Measurements from ENCODE around the gene ST6GAL1.

DNA sequence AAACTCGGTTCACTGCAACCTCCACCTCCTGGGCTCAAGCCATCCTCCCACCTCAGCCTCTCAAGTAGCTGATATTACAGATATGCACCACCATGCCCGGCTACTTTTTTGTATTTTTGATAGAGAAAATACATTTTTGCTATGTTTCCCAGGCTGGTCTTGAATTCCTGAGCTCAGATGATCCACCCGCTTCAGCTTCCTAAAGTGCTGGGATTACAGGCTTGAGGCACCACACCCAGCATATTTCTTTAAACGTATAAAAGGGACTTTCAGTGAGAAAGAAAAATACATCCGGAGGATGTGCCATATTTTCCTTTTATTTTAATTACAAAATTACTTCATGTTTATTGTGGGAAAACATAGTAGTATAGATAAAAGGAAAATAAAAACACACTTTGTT is 153.8 kb downstream of the ST6GAL1 start:
- no peak for TF ChIP-seq EZH2 (IDR thresholded peaks at IDR 0.05; ENCODE audit: borderline replicate concordance, low read depth, low read length, poor library complexity, severe bottlenecking)
- TF ChIP-seq, protein P1, sequence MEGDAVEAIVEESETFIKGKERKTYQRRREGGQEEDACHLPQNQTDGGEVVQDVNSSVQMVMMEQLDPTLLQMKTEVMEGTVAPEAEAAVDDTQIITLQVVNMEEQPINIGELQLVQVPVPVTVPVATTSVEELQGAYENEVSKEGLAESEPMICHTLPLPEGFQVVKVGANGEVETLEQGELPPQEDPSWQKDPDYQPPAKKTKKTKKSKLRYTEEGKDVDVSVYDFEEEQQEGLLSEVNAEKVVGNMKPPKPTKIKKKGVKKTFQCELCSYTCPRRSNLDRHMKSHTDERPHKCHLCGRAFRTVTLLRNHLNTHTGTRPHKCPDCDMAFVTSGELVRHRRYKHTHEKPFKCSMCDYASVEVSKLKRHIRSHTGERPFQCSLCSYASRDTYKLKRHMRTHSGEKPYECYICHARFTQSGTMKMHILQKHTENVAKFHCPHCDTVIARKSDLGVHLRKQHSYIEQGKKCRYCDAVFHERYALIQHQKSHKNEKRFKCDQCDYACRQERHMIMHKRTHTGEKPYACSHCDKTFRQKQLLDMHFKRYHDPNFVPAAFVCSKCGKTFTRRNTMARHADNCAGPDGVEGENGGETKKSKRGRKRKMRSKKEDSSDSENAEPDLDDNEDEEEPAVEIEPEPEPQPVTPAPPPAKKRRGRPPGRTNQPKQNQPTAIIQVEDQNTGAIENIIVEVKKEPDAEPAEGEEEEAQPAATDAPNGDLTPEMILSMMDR (conservative IDR thresholded peaks at IDR 0.05; ENCODE audit: low read depth, low read length) = no peak

Data from A673 (cell line).